Peyer's patch (tissue), 4 donors: ENCODE measurements around the gene VTI1B. TPM values are rescaled to one million over a fixed set of nuclear protein-coding genes. Genes with fewer than 3 reads are reported as not detected.

Experiments used
- DNase-seq, 3 donors: peaks; one replicate each; pipeline ENCODE4 v3.0.0-alpha.2; 2017 to 2019
- H3K27ac ChIP-seq, 4 donors: fragments of 200-600 bp; sonication (generic); one replicate each; pipeline ENCODE4 v1.5.1; 2016 to 2019
- H3K27me3 ChIP-seq, 2 donors: fragments of 200-600 bp; sonication (generic); one replicate each; pipeline ENCODE4 v1.5.1; 2019
- H3K36me3 ChIP-seq, 3 donors: fragments of 200-600 bp; sonication (generic); one replicate each; pipeline ENCODE4 v1.5.1; 2016 to 2019
- H3K4me1 ChIP-seq, 4 donors: fragments of 200-600 bp; sonication (generic); one replicate each; pipeline ENCODE4 v1.5.1; 2016 to 2019
- H3K4me3 ChIP-seq, 4 donors: fragments of 200-600 bp; sonication (generic); 1 replicate in 3 of 4; 2 replicates in 1 of 4; pipeline ENCODE4 v1.5.1; 2016 to 2019; ENCODE audit warnings: mild to moderate bottlenecking in 1 of 4
- H3K9me3 ChIP-seq, 4 donors: fragments of 200-600 bp; sonication (generic); one replicate each; pipeline ENCODE4 v1.5.1; 2016 to 2019; ENCODE audit warnings: mild to moderate bottlenecking in 1 of 4
- POLR2A ChIP-seq, 2 donors: fragments of 450-650 bp; IDR thresholded peaks; one replicate each; pipeline ENCODE4 v1.5.1; 2017; ENCODE audit warnings: antibody characterized with exemption in 2 of 2, mild to moderate bottlenecking in 2 of 2, moderate library complexity in 2 of 2
- total RNA-seq, 4 donors: library from RNA; depleted of rRNA; stranded (reverse); fragments of >200 nt; gene quantifications; one replicate each; pipeline ENCODE4 v1.1.0, GENCODE V29; 2016
- TF ChIP-seq, protein P1 (sequence below), 6 experiments: fragments of 450-650 bp in 4 of 6; fragments of 200-600 bp in 2 of 6; sonication (generic) in 1 of 6; IDR thresholded peaks; one replicate each; pipeline ENCODE4 v1.5.1; 2017 to 2019; ENCODE audit warnings: antibody characterized with exemption in 6 of 6, mild to moderate bottlenecking in 3 of 6, moderate library complexity in 1 of 6

VTI1B gene
- total RNA-seq, 4 donors from 2014 or later = 57.4 to 75.5 (median 63.3) TPM

- H3K9me3 ChIP-seq = no peaks in the 10 kb centered on the region
- TF ChIP-seq, protein P1, sequence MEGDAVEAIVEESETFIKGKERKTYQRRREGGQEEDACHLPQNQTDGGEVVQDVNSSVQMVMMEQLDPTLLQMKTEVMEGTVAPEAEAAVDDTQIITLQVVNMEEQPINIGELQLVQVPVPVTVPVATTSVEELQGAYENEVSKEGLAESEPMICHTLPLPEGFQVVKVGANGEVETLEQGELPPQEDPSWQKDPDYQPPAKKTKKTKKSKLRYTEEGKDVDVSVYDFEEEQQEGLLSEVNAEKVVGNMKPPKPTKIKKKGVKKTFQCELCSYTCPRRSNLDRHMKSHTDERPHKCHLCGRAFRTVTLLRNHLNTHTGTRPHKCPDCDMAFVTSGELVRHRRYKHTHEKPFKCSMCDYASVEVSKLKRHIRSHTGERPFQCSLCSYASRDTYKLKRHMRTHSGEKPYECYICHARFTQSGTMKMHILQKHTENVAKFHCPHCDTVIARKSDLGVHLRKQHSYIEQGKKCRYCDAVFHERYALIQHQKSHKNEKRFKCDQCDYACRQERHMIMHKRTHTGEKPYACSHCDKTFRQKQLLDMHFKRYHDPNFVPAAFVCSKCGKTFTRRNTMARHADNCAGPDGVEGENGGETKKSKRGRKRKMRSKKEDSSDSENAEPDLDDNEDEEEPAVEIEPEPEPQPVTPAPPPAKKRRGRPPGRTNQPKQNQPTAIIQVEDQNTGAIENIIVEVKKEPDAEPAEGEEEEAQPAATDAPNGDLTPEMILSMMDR (IDR thresholded peaks at IDR 0.05) = no peak
- no peak for TF ChIP-seq POLR2A (IDR thresholded peaks at IDR 0.05)
- H3K27me3 ChIP-seq = no peaks in the 10 kb centered on the region
- DNase-seq = no peak
- H3K27ac ChIP-seq = no peak overlapping the region
- H3K4me1 ChIP-seq = peaks cover 0 to 7% (median 0%) of the 10 kb centered on the region in 4 donors
- no peaks in the 10 kb centered on the region for H3K36me3 ChIP-seq
- H3K4me3 ChIP-seq = no peak overlapping the region
These were observed 23.7 kb upstream of the VTI1B start for GRCh38 chr14:67698179-67698578.

DNA sequence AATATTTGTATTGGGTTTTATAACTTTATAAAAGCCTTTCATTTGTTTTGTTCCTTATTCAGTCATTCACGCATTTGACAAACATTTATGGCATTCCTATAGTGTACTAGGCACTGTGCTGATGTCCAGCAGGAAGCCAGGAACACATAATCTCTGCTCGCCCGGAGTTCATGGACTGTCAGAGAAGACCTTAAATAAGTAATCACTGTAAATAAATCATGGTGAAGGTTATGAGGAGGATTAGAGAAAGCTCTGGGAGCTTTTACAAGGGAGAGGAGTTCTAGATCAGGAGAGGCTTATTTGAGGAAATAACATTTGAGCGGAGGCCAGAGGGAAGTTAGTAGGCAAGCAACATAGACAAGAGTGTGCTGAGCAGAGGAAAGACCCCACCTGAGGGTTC is 22.6 kb upstream of the VTI1B start:
- Histone ChIP-seq H3K9me3 (no peaks in the 10 kb centered on the region), H3K4me1 (peaks cover 0 to 7% (median 0%) of the 10 kb centered on the region in 4 donors), H3K36me3 (peaks cover 0 to 4% (median 0%) of the 10 kb centered on the region in 3 donors), H3K27me3 (no peaks in the 10 kb centered on the region), H3K4me3 (no peak overlapping the region), H3K27ac (no peak overlapping the region)
- TF ChIP-seq POLR2A (IDR thresholded peaks at IDR 0.05) = no peak
- TF ChIP-seq, protein P1 (IDR thresholded peaks at IDR 0.05) = no peak
- DNase-seq = no peak

- Histone ChIP-seq H3K27me3 (no peaks in the 10 kb centered on the region), H3K36me3 (peaks cover 0 to 18% (median 0%) of the 10 kb centered on the region in 3 donors), H3K9me3 (no peaks in the 10 kb centered on the region), H3K27ac (peak within 1 kb of the TSS; percentile 71 to 91 (median 84)), H3K4me3 (peak within 1 kb of the TSS; percentile 67 to 94 (median 78)), H3K4me1 (peaks cover 0 to 7% (median 0%) of the 10 kb centered on the region in 4 donors)
- DNase-seq = peak; percentile 82 to 94 (median 84)
- peak; percentile 83 to 90 for TF ChIP-seq POLR2A (IDR thresholded peaks at IDR 0.05)
- TF ChIP-seq, protein P1 (IDR thresholded peaks at IDR 0.05) = no peak
These were observed 21.0 kb upstream of the VTI1B start, which contains the start of gene RDH11 for GRCh38 chr14:67695394-67695949. Gene RDH11 (minus strand): TSS chr14:67695764. CDS start chr14:67695703, 61 bp downstream.

DNA sequence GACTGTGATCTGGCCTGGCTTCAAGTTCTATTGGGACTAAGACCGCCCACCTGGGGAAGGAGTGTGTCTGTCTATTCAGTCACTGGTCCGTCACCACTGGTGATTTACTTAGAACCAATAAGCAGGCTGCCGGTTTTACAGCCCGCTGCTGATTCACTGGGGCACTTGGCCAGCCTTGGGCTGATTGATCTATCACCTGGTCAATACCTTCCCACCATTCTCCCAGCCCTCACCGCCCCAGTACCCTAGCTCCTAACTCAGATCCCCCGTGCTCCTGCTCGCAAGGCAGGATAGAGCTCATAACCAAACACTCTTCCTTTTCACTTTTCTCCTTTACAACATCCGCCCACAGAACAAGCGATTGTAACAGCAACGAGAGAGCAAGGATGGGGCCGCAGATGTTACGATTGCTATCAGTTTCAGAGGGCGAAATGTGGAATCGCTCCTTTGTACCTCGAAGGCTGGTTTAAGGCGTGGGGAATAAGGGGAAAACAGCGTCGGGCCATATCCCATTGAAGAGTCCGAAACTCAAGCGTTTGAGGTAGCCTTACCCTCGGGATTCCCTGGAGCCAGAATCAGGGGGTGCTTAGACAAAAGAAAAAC is 20.5 kb upstream of the VTI1B start:
- DNase-seq = peak; percentile 62 to 92 (median 86)
- Histone ChIP-seq H3K27me3 (no peaks in the 10 kb centered on the region), H3K4me1 (peaks cover 0 to 7% (median 0%) of the 10 kb centered on the region in 4 donors), H3K27ac (peak overlapping the region; percentile 71 to 91 (median 84)), H3K4me3 (peak overlapping the region; percentile 67 to 94 (median 78)), H3K9me3 (no peaks in the 10 kb centered on the region), H3K36me3 (peaks cover 0 to 24% (median 0%) of the 10 kb centered on the region in 3 donors)
- TF ChIP-seq POLR2A (IDR thresholded peaks at IDR 0.05) = peak; percentile 60 to 84
- TF ChIP-seq, protein P1 (IDR thresholded peaks at IDR 0.05) = no peak

- Histone ChIP-seq H3K9me3 (no peaks in the 10 kb centered on the region), H3K27ac (no peak overlapping the region), H3K27me3 (no peaks in the 10 kb centered on the region), H3K4me3 (no peak overlapping the region), H3K36me3 (peaks cover 0 to 56% (median 0%) of the 10 kb centered on the region in 3 donors), H3K4me1 (peaks cover 0 to 7% (median 0%) of the 10 kb centered on the region in 4 donors)
- no peak for DNase-seq
- TF ChIP-seq, protein P1 (IDR thresholded peaks at IDR 0.05) = no peak
- no peak for TF ChIP-seq POLR2A (IDR thresholded peaks at IDR 0.05)
These were observed 15.6 kb upstream of the VTI1B start for GRCh38 chr14:67690011-67690410.
